Tongue (tissue), 2 donors: ENCODE results near the gene MORC4. TPM values are rescaled to one million over a fixed set of nuclear protein-coding genes. Genes with fewer than 3 reads are reported as not detected.

Experiments
- DNase-seq: peaks from one replicate; pipeline ENCODE4 v3.0.0-alpha.2; 2015
- total RNA-seq: library from RNA; depleted of rRNA; stranded (reverse); fragments of >200 nt; gene quantifications from one replicate; pipeline ENCODE4 v1.2.3, GENCODE V29; 2014

The MORC4 gene
- total RNA-seq, 1 donor from 2014 or later: 60.0 TPM

DNA sequence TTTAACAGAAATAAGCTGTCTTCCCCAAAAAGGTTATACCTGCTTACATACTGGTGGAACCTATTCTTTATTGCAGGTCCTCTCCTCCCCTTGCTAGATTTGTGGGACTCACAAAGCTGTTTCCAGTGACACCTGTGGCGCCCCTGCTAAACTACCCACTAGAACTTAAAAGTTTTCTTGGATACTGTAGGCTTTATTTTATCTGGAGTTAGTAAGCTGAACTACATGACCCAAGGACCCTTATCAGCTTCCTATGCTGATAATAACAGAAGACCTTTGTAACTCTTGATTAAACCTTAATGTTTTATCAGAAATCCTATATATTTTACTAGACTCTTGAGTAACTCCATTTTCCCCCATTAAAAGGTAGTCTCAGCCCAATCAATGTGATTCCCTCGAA, 47.5 kb downstream of the MORC4 start:
- no peak for DNase-seq

DNA sequence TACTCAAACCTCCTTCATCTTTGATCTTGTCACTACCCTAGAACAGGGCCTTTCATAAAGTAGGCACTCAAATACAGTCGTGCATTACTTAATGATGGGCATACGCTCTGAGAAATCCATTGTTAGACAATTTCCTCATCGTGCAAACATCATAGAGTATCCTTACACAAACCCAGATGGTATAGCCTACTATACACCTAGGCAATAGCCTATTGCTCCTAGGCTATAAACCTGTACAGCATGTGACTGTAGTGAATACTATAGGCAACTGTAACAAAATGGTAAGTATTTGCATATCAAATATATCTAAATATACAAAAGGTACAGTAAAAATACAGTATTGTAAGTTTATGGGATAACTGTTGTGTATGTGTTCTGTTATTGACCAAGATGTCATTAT, 47.9 kb downstream of the MORC4 start:
- DNase-seq: no peak

DNA sequence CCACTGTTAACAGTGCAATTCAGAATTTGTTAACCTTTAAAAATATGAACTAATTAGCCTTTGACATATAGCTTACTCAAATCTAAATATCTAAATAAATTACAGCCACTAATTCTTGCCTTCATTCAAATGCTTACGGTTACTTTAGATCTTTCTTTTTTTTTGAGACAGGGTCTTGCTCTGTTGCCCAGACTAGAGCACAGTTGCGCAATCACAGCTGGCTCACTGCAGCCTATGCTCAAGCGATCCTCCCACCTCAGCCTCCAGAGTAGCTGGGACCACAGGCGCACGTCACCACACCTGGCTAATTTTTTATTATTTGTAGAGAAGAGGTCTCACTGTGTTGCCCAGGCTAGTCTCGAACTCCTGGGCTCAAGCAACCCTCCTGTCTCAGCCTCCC, 48.8 kb downstream of the MORC4 start:
- DNase-seq: no peak

DNA sequence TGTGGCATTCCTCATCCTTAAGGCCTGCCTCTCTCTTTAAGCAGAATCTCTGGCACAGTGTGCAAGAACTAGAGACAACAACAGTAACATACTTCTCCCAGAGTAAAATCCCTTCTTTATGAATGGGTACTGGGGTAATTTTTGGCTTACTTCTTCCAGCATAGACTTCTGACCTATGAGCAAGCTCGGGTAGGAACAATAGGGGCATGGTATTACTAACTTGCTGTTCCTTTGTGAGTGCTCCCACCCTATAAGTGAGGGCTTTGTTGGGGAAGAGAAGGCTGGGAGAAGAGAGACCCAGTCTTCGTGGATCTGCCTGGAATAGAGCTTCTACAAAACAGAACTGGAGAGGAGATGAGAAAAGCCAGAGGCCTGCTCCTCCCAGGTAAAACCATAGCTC, 49.6 kb downstream of the MORC4 start:
- no peak for DNase-seq

DNA sequence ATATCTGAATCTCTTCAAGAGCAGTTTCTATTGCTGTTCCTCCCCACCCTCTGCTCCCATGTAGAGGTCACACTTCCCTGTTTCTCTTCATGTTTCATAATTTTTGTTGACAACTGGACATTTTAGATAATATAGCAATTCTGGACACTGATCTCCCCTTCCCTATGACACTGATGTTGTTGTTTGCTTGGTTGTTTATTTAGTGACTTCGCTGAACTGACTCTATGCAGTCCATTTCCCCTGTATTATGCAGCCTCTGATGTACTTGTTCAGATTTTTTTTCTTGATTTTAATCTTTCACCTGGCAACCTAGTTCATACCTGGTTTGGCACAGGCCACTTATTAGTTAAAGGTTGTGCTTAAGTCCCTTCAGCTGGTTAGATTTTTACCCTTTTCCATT, 50.6 kb downstream of the MORC4 start:
- no peak for DNase-seq

DNA sequence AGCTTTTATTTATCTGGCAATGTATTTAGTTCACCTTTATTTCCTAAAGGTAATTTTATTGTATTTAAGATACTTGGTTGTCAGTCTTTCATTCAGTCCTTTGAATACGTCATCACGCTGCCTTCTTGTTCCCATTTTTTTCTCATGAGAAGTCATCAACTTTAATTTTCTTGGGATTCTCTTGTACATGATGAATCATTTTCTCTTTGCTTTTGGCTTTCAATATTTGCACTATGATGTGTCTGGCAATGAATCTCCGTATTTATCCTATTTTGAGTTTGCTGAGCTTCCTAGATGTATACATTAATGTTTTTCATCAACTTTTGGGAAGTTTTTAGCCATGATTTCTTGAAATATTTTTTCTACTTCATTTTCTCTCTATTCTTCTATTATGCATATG, 51.4 kb downstream of the MORC4 start:
- no peak for DNase-seq

DNA sequence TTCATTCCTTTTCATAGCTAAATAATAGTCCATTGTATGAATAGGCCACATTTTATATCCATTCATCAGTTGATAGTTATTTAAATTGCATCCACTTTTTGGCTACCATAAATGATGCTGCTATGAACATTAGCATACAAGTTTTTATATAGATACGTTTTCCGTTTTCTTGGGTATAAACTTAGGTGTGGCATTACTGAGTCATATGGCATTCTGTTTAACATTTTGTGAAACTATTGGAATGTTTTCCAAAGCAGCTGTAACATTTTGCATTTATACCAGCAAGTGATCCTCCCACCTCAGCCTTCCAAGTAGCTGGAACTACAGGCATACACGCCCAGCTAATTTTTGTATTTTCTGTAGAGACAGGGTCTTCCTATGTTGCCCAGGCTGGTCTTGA, 53.5 kb downstream of the MORC4 start:
- DNase-seq: no peak

DNA sequence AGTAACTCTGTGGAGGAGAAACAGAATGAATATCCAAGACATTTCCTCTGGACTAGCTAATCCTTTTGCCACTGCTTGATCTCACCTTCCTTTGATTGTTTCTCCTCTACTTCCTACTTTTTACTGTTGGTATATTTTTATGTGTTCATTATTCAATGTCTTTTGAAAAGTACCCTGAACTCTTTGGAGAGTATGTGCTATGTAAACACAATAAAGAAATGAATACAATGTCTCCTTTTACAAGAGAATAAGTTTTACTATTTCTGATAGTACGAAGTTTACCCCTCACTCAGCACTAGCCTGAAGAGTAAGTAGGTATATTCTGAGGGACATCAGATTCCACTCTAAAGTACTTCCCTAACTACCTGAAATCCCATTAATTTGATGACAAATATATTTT, 59.9 kb downstream of the MORC4 start:
- no peak for DNase-seq

DNA sequence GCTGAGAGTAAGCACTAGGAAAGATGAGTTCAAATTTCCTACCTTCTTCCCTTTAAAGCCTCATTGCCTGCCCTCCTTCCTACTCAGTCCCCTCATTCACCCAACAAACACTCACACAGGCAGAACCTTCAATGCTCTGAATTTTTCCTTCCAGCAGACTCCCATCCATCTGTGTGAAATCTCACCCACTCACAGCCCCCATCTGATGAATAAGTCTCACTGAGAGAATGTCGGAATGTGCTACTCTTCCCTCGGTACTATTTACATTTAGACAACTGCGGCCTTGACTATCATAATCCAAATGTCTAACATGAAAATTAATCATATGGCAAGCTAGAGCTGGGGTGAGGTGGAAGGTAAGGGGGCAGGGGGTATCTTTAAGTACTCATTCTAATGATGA, 60.4 kb downstream of the MORC4 start:
- no peak for DNase-seq

DNA sequence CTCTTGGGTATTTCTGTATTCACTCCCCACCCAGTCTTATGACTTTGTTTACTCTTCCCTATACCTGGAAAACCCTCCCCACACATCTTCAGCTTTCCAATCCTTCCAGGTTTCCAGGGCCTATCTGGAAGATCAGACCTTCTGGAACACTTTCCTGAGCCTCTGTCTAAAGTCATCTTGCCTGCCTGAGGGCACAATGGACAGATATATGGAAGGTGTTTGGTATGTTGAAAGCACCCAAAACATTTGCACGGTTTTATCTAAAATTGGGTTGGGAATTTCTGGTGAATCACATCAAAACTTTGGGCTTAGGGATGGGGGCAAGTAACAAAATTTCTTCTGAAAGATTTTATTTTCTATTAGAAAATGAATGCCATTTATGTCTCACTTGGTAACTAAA, 63.8 kb downstream of the MORC4 start:
- DNase-seq: no peak

DNA sequence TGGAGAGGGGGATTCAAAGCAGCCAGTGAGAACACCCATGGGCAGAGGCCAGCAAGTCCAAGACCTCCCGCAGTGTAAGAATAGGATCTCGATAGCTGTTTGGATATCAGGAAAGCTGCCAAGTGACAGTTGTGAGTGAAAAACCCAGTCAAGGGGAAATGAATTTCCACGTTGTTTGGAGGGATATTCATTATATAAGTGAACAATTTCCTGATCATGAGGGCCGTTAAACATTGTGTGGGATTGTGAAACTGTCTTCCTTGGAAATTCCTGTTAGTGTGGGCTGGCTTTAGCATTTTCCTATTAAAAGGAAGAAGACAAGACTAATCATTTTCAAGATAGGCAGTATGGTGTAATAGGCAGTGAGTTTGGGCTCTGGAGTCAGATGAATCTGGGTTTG, 64.8 kb downstream of the MORC4 start:
- no peak for DNase-seq

DNA sequence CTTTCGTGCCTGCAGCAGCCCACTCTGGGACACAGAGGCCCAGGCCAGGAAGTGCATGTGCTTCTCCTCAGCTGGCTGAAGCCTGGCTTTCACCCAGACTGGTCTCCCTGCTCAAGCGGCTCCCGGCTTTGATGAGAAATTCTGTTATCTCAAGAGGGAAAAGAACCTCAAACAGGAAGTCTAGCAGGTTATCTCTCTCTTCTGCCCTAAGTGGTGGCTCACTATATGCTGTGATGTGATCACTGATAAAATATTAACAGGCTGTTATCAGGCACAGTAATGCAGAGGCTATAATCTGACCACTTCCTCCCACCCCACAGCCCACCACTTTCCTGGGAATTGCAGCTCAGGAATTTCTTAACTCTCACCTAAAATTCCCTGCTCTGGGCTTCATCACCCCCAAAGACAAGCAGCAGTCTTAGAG, 66.5 kb downstream of the MORC4 start:
- DNase-seq: no peak

DNA sequence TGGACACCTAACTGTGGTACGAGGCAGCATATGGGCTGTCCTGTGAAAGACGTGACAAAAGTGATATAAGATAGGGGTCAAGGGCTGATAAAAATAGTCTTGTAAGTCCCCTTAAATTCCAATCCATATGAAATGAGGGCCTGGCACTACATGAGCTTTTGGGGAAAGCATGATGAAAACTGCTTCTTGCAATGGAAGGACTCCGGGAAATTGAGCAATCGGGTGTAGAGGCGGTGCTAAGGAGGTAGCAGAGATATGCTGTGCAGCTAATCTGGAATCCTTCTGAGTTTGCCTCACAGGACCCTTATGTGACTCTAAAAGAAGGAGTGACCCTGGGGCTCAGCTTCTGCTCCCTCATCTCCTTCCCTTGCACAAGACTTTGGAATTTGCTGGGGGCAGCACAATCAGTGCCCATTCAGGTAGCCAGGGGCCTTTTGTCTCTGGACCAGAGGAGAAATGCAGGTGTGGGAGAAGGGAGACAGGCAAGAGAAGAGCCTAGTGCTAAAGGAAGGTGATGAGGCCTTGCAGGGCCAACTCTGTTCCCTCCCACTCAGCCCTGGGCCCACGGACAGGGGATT, 67.0 kb downstream of the MORC4 start:
- DNase-seq: no peak

DNA sequence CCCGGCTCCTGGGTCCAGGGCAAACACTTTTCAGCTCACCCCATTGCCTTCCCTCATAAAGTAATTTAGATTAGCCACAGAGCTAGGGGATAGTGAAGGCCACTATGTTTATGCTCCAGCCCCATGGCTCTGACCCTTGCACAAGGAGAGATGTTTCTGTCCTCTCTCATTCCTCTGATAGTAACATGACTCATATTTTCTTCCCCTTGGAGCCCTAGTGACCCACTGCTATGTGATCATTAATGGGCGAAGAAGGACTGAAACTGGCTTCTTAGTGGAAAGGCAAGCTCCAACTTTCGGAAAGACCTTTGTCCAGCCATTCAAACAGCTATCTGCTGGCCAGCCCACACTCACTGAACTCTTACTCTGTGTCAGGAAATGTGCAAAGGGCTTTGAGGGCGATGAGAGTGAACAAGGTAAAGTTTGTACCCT, 67.5 kb downstream of the MORC4 start:
- no peak for DNase-seq

DNA sequence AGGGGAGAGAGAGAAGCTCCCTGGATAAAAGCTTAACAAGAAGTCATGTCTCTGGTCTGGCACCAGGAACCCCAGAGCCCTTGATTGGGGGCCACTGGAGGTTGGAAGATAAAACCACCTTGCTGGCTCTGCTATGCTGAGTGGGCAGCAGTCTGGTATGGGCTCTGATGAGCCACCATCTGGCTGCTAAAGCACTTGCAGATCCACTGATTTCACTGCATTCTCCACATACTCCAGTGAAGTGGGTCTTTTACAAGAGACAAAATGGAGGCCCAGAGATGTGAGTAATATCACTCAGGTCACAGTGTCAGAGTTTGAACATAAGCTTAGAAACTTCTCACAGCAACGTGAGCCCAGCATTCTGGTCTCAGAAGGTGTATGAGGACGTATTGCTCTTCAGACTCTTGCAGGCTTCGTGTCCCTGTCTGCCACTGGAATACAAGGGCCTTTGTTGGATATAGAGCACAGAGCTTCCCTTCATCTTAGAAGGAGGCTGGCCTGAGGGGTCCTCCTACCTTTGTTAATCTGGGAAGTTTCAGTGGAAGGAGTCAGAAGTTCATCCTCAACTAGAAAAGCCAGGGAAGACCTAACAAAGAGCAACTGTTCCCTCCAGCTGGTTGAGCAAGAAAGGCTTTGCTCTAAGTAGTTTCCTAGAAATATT, 68.1 kb downstream of the MORC4 start:
- DNase-seq: no peak

DNA sequence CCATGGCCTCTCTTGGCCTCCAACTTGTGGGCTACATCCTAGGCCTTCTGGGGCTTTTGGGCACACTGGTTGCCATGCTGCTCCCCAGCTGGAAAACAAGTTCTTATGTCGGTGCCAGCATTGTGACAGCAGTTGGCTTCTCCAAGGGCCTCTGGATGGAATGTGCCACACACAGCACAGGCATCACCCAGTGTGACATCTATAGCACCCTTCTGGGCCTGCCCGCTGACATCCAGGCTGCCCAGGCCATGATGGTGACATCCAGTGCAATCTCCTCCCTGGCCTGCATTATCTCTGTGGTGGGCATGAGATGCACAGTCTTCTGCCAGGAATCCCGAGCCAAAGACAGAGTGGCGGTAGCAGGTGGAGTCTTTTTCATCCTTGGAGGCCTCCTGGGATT, 71.8 kb downstream of the MORC4 start:
- no peak for DNase-seq

DNA sequence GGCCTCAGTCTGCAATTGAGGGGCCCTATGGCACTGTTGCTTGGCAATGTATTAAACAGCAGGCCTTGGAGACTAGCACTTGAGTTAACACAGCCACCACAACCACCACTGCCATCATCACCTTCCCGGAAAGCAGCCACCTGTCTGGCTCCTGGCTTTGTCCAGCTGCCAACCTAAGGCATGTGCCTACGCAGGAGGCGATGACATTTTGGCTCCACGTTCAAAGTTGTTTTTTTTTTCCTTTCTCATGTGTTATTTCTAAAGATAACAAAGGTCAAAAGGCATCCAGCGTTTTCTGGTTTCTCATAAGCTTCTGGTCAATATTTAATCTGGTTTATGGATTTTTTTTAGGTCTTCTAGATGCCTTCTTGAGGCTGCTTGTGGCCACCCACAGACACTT, 72.3 kb downstream of the MORC4 start:
- no peak for DNase-seq

DNA sequence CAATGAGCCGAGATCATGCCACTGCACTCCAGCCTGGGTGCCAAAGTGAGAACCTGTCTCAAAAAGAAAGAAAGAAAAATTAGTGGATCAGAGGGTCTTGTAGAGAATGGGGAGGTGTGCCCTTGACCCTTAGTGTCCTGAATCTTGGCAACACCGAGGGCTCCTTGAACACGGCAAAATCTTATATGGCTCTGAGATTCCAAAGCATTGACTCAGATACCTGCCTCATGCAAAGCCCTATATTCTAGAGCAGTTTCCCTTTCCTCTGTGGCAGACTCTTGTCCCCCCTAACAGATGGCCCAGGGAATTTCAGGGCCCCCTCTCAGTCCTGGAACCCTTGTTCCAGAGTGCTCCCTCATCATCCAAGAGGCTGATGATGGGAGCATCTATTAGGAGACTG, 73.0 kb downstream of the MORC4 start:
- DNase-seq: no peak

DNA sequence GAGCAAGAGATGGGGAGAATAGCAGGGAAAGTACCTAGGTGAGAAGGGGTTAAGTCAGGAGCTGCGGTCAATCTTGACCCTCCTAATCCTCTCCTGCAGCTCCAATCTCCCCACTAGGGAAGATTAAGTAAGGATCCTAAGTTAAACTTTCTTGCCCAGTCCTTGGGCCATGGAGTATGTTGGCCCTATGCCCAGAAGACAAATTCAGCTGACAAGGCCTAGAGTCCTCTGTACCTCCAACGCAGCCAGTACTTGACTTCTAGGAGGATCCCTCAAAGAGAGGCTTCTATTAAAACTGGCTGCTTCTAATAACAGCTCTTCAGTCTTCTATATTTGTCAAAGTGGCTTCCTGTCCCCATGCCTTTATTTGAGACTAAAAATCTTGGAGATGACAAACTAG, 78.4 kb downstream of the MORC4 start:
- DNase-seq: peak; percentile 16

DNA sequence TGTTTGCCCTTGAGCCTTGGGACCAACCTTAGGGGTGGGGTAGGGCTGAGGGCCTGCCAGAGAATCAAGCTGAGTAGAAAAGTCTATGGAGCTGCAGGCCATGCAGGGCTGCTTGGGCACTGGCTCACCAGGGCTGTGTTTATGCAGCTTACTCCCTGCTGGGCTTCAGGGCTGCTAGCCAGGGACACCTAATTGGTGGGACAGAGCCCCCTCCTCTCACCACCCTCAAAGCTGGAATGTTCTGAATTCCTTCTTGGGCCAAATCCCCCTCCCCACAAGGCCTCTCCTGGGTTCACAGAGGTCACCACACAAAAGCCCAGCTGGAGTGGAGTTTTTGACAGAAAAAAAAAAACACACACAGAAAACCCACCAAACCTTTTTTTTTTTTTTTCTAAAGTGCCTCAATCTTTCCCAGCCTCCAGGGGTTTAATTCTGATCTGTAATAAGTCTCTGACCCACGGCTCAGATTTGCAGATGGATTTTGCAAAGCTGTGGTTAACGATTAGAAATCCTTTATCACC, 80.0 kb downstream of the MORC4 start, which contains the start of gene CLDN2:
Gene CLDN2, plus strand, starts transcription at position 471 of the 521 bp plus-strand sequence. CDS start 7,827 bp downstream, outside the sequence.
- DNase-seq: no peak

DNA sequence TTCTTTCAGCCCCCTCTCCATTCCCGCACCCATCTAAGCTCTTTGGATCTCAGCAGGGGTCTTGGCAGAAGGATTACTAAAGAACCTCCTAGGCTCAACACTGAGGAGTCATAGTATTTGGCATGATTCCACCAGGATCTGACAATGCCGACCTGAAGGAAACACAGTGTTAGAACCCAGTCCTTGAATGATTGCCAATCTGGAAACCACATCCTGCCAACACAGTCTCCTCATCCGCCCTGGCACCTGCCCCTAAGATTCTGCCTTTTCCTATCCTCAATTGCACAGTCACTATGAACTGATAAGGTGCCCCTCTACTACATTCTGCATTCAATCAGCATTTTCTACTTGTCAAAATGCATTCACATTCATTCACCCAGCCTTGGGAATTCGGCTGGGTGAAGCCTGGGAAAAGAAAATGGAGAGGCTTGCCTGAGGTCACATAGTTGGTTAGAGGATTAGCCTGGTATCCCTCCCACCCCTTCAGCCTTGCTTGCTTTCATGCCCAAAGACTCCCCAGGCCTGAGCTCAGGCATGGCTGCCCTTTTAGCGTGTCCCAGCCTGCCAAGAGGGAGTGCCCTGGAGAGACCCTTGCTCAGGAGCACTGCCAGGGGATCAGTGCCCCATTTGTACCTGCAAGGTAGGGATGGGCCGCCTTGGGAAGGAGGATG, 82.0 kb downstream of the MORC4 start:
- no peak for DNase-seq

DNA sequence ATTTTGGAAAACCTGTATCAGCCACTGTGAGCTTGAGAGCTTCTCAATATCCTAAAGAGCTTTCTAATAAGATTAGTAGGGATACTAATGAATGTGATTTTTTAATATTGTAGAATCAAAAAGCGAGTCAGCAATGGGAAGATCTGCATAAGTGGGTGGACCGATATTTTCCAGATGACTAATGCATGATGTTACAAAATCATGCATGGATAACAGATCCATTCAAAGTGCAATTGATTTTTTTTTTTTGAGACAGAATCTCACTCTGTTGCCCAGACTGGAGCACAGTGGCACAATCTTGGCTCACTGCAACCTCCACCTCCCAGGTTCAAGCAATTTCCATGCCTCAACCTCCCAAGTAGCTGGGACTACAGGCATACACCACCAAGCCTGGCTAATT, 87.1 kb downstream of the MORC4 start:
- DNase-seq: no peak

DNA sequence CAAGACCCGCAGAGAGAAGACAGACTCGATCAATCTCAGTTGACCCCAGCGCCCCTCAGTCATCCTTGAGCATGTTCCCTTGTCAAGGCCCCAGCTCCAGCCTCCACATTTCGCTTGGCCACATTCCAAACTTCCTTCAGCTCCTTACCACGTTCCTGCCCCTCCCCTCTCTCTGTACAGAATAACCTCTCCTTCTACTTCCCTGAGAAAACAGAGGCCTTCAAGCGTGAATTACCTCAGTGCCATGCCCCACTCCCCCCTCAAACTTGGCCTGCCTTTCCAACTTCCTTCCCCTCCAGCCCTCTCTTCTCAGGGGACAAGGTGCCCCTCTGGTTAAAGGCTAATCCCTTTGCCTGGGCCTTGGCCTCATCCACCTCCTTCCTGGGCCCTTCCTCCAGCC, 93.7 kb downstream of the MORC4 start:
- DNase-seq: peak; percentile 30
